Purkinje cell (primary cell): ENCODE data around the gene XPO1. TPM values are rescaled to one million over a fixed set of nuclear protein-coding genes. Genes with fewer than 3 reads are reported as not detected.

Experiments used
- polyA plus RNA-seq: library from polyadenylated mRNA; unstranded; fragments of >200 nt; fragmentation: Nextera tagmentation; gene quantifications from 2 replicates; pipeline ENCODE4 v1.2.1, GENCODE V29; 2014

The XPO1 gene
- 56.9 and 73.0 TPM in 2 replicates for polyA plus RNA-seq

GRCh38 chr2:61538200-61538919, at the start of gene XPO1:
Gene XPO1, minus strand, starts transcription at chr2:61538356. Its CDS starts 4,459 bp downstream, at chr2:61533897.

GRCh38 chr2:61470965-61471904, 66.9 kb downstream of the XPO1 start, which contains the start of gene USP34:
Gene USP34, minus strand, starts transcription at chr2:61471087. Its CDS starts 395 bp downstream, at chr2:61470692.

Other genes starting within 250 kb of the XPO1 start
- 76.0 and 77.9 TPM in 2 replicates for gene USP34, start 67.3 kb downstream of the XPO1 start, polyA plus RNA-seq